AG09319 (cell line): ENCODE data around the gene MITD1.
"Not testable (repeated sequence)": the region's sequence is repeated elsewhere in the genome, so short reads cannot be mapped to it uniquely, and the experiment has no call there.

ENCODE experiments used
- DNase-seq: peaks from one replicate; pipeline ENCODE4 v3.0.0-alpha.2; 2010; ENCODE audit warnings: low read depth; ENCODE audit errors: extremely low read depth
- CTCF ChIP-seq: IDR thresholded peaks from 2 replicates; pipeline ENCODE4 v1.5.1; 2011; ENCODE audit warnings: low read depth, mild to moderate bottlenecking, inconsistent platforms, low read length, moderate library complexity

MITD1 gene

GRCh38 chr2:99198103-99198841 lies 17.4 kb upstream of the MITD1 start:
- no peak for TF ChIP-seq CTCF
- no peak for DNase-seq

GRCh38 chr2:99192364-99192763 lies 11.5 kb upstream of the MITD1 start:
- DNase-seq: not testable (repeated sequence)

- TF ChIP-seq CTCF: no peak
- no peak for DNase-seq
Measured at GRCh38 chr2:99190548-99190947, 9.7 kb upstream of the MITD1 start.

- no peak for DNase-seq
- no peak for TF ChIP-seq CTCF
Measured at GRCh38 chr2:99188357-99188756, 7.5 kb upstream of the MITD1 start.

GRCh38 chr2:99187011-99187410 lies 6.2 kb upstream of the MITD1 start:
- DNase-seq: no peak
- TF ChIP-seq CTCF: no peak

GRCh38 chr2:99184811-99185210 lies 4.0 kb upstream of the MITD1 start:
- DNase-seq: no peak
- no peak for TF ChIP-seq CTCF

- TF ChIP-seq CTCF: no peak
Measured at GRCh38 chr2:99183025-99183424, 2.2 kb upstream of the MITD1 start.

GRCh38 chr2:99181624-99182000 lies 754 bp upstream of the MITD1 start:
- no peak for TF ChIP-seq CTCF
- DNase-seq: no peak

More at GRCh38 chr2:99183025-99183424, 2.2 kb upstream of the MITD1 start:
- no peak for DNase-seq
